GM19351 (cell line): ENCODE measurements around the gene PRKAA1.
A peak's percentile ranks its signal among the peaks of the same experiment; 100 is the strongest.
"Not testable (repeated sequence)": the region's sequence is repeated elsewhere in the genome, so short reads cannot be mapped to it uniquely, and the experiment has no call there.

Experiments used
- ATAC-seq: cut with Tn5 transposase; IDR thresholded peaks from one replicate; pipeline ENCODE4 v1.9.1; 2021; ENCODE audit warnings: mild to moderate bottlenecking, moderate library complexity; ENCODE audit not compliant: unreplicated experiment

PRKAA1 gene

GRCh38 chr5:40826489-40827187, 28.5 kb upstream of the PRKAA1 start:
- ATAC-seq: no peak

DNA sequence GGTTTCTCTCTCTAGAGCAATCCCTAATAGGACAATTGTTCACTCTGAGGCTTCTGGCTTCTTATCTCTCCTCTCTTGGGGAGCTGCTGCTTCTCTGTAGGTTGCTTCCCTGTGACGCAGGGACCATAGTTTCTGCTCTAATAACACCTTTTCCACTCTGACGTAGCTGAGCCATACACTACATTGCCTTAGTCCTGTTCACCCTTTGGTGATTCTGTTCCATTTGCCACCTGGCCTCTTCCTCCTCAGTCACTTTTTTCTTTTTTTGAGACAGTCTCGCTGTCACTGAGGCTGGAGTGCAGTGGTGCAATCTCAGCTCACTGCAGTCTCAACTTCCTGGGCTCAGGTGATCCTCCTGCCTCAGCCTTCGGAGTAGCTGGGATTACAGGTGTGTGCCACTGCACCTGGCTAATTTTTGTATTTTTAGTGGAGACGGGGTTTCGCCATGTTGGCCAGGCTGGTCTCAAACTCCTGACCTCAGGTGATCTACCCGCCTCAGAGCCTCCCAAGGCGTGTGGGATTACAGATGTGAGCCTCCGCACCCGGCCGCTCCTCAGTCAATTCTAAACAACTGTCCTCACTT, 27.4 kb upstream of the PRKAA1 start:
- ATAC-seq: not testable (repeated sequence)

- ATAC-seq: no peak
Observed at GRCh38 chr5:40823459-40823858, 25.3 kb upstream of the PRKAA1 start.

DNA sequence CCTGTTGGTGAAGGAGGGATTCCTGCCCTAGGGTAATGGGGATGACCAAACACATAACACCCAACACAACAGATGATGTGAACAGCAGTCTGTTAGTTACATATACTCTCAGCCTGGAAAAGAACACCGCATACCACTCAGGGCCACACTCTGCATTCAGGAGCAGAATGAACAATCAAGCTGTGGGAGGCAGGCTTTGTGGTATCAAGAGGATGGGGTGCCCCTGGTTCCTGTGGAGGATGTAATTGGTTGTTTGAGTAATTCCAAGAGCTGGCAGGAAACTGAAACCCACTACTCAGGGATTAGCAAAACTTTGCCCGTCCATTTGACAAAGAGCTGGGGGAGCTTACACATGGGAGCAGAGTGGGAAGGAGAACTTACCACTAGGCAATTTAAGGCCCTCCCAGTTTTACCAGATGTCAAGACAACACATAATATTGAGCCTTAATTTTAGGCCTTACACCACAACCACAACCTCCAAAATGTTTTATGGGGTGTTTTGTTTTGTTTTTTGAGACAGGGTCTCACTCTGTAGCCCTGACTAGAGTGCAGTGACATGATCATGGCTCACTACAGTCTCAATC, 15.6 kb upstream of the PRKAA1 start:
- no peak for ATAC-seq

DNA sequence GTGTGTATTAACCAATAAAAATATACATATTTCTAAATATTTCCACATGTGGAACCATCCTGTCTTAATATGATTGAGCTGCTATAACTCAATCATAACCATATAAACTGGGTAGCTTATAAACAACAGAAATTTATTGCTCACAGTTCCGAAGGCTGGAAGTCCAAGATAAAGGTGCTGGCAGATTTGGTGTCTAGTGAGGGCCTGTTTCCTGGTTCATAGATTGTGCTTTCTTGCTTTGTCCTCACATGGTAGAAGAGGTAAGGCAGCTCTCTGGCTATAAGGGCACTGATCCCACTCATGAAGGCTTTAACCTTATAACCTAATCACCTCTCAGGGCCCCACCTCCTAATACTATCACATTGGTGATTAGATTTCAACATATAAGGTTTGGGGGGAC, 14.0 kb upstream of the PRKAA1 start:
- no peak for ATAC-seq

DNA sequence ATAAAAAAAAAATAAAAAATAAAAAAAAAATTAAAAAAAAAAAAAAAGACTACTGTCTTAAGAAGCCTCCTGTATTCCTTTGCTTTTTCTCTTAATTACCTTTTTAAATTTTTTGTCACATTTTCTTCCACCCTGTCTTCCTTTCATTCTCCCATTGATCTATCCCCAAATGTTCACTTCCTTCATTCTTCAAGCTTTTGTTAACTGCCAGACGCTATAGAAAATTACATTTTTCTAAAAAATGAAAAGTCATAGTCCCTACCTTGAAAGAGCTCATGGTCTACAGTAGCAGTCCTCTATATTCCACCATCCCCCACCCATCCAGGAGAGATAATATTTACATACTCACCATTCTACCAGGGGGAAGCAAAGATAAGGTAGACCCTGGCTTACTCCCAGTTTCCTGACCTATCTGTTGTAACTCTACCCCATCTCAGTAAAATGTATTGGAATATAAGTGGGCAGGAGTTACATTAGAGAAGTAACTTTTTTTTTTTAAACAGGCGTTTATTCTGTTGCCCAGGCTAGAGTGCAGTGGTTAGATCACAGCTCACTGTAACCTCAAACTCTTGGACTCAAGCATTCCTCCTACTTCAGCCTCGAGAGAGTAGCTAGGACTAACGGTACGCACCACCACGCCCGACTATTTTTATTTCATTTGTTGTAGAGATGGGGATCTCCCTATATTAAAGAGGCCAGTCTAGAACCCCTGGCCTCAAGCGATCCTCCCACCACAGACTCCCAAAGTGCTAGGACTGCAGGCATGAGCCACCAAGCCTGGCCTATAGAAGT, 3.8 kb upstream of the PRKAA1 start:
- no peak for ATAC-seq

DNA sequence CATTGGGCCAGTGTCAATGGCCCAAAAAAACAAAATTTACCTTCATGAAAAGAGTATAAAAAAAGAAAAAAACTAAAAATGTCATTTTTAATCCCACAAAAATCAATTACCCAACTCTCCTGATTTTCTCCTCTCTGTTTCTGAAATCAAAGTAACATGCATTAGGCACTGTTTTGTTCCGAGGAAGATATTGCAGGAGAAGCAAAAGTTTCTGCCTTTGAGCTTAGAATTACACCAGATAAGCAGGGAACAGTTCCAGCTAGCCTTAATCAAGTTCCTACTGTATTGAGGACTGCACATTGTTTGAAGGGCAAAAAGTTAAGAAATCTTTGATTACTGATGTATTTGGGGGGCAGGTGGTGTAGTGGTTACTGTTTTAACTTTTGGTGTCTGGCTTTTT, 1.1 kb upstream of the PRKAA1 start:
- ATAC-seq: no peak

GRCh38 chr5:40798801-40799210, 632 bp upstream of the PRKAA1 start:
- ATAC-seq: no peak

DNA sequence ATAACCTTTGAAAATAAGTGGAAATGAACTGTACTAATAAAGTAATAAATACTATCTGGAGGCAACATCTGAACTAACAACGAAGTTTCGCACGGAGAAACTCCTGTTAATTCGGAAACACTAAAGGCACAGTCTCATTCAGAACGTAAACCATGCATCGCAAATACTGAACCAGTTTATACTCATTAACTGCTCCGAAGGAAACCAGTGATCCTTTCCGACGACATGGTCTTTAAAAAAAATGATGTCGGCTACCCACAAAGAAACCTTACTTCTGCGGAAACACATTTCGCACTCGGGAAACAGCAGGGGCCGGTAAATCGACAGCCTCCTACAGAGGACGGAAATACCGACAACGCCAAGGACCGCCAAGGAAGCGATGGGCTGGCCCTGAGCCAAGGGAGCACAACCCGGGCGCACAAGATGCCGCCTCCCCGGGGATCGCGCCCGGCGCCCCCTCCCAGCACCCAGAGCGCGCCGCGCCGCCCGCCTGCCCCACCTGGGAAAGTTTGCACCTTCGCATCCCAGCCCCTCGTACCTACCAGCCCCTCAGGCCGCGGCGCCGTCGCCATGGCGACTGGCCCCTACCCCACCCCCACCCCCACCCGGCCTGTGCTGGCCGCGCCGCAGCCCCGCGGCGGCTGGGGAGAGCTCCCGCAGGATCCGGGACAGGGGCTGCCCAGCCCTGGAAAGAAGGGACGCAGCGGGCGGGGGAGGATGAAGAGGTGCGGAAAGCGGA, 732 bp downstream of the PRKAA1 start:
- ATAC-seq: peak; percentile 32

- ATAC-seq: no peak
Observed at GRCh38 chr5:40796487-40796889, 1.7 kb downstream of the PRKAA1 start.

DNA sequence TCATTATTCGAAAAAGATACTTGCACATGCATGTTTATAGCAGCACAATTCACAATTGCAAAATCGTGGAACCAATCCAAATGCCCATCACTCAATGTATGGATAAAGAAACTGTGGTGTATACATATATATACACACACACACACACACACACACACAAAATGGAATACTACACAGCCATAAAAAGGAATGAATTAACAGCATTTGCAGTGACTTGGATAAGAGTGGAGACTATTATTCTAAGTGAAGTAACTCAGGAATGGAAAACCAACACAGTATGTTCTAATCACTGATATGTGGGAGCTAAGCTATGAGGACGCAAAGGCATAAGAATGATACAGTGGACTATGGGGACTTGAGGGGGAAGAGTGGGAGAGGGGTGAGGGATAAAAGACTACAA, 3.3 kb downstream of the PRKAA1 start:
- not testable (repeated sequence) for ATAC-seq

DNA sequence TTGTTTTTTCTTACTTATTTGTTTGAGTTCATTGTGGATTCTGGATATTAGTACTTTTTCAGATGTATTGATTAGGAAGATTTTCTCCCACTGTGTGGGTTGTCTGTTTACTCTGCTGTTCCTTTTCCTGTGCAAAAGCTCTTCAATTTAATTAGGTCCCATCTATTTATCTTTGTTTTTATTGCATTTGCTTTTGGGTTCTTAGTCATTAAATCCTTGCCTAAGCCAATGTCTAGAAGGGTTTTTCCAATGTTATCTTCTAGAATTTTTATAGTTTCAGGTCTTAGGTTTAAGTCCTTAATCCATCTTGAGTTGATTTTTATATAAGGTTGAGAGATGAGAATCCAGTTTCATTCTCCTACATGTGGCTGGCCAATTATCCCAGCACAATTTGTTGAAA, 3.8 kb downstream of the PRKAA1 start:
- not testable (repeated sequence) for ATAC-seq

DNA sequence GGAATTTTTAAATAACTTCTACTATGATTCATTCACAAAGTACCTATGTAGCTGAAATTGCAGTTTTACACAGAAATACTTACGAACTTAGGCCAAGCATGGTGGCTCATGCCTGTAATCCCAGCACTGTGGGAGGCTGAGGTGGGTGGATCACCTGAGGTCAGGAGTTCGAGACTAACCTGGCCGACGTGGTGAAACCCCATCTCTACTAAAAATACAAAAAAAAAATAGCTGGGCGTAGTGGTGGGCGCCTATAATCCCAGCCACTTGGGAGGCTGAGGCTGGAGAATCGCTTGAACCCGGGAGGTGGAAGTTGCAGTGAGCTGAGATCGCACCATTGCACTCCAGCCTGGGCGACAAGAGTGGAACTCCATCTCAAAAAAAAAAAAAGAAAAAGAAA, 5.5 kb downstream of the PRKAA1 start:
- ATAC-seq: not testable (repeated sequence)

GRCh38 chr5:40791715-40792139, 6.4 kb downstream of the PRKAA1 start:
- no peak for ATAC-seq

DNA sequence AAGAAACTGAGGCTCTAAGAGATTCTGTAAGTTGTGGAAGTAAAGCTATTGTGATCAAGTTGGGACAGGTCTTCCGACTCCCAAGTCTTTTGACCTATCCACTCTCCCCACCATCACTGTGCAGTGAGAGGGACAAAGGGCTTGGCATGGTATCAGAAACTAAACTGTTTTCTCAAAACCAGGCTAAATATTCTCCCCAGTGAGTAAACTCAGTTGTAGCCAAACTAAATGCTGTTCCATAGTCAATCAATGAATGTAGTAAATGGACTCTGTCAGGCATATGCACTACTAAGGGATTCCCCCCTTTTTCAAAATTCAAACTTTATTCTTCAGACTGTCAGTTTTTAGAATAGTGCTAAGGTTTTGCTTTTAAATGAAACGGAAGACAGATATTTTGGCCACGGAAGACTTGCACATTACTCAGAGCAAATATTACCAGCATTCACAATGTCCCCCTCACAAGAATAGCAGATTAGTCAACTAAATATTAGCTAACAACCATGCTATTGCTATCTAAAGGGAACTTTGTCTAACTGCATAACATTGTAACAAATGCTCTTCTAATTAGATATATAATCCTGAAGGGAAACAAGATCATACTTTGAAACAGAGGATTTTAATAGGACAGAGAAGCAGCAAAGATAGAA, 7.1 kb downstream of the PRKAA1 start:
- ATAC-seq: no peak

DNA sequence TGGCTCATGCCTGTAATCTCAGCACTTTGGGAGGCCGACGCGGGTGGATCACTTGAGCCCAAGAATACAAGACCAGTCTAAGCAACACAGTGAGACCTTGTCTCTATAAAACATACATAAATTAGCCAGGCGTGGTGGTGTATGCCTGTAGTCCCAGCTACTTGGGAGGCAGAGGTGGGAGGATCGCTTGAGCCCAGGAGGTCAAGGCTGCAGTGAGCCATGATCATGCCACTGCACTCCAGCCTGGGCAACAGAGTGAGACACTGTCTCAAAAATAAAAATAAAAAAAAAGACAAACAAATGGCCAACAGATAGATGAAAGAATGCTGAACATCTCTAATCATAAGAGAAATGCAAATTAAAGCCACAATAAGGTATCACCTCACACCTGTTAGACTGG, 9.2 kb downstream of the PRKAA1 start:
- ATAC-seq: not testable (repeated sequence)

GRCh38 chr5:40787986-40788385, 10.2 kb downstream of the PRKAA1 start:
- ATAC-seq: no peak

- ATAC-seq: not testable (repeated sequence)
Observed at GRCh38 chr5:40786664-40787063, 11.5 kb downstream of the PRKAA1 start.

- no peak for ATAC-seq
Observed at GRCh38 chr5:40784916-40785315, 13.3 kb downstream of the PRKAA1 start.

DNA sequence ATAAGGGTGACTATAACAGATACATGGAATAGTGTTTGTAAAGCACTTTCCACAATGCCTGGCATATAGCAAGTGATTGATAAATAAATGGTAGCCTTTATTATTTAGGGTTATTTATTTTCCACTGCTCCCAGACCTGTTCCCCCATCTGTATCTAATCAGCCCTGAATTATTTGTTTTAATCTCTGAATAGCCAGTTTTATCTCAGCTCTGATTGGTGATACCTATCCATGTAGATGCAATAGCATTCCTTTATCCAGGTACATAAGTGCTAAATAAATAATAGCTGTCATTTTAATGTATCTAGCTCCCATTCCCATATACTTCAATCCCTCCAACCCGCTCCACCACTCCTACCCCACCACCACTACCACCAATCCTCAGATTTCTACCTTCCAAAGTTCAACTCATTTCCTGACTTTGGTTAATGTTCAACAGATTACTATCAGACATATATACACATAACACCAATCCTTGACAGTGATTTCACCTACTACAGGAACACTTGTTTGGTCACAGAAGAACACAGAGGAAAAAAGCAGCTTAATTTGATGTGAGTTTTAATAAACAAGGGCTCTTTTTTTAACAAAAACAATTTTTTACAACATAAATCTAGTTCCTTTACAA, 14.0 kb downstream of the PRKAA1 start:
- ATAC-seq: no peak
